ENCODE results near the gene GLIS2.

- TF ChIP-seq CTCF (IDR thresholded peaks at IDR 0.05; ENCODE audit: insufficient read depth, low read length) (no peak), GABPA (IDR thresholded peaks at IDR 0.05; ENCODE audit: low read depth) (no peak)
Observed at GRCh38 chr16:4332083-4332482, 16.2 kb downstream of the GLIS2 start.

Data from HL-60 (cell line).